Tibial nerve (tissue), 4 donors: ENCODE results near the gene ZNF280B. TPM values are rescaled to one million over a fixed set of nuclear protein-coding genes. Genes with fewer than 3 reads are reported as not detected.

ENCODE experiments used
- DNase-seq, 2 donors: peaks; one replicate each; pipeline ENCODE4 v3.0.0-alpha.2; 2019; ENCODE audit warnings: low spot score in 2 of 2
- H3K27ac ChIP-seq, 4 donors: fragments of 200-600 bp; sonication (generic) in 3 of 4; one replicate each; pipeline ENCODE4 v1.5.1; 2017 to 2019; ENCODE audit warnings: mild to moderate bottlenecking in 1 of 4
- H3K27me3 ChIP-seq, 2 donors: fragments of 200-600 bp; sonication (generic) in 1 of 2; one replicate each; pipeline versions ENCODE4 v1.5.1 to v1.6.0; 2017 to 2019
- H3K36me3 ChIP-seq, 3 donors: fragments of 200-600 bp; sonication (generic); one replicate each; pipeline ENCODE4 v1.5.1; 2018 to 2019
- H3K4me1 ChIP-seq, 4 donors: fragments of 200-600 bp; sonication (generic) in 3 of 4; one replicate each; pipeline ENCODE4 v1.5.1; 2017 to 2019
- H3K4me3 ChIP-seq, 4 donors: fragments of 200-600 bp; sonication (generic) in 3 of 4; one replicate each; pipeline ENCODE4 v1.5.1; 2017 to 2019; ENCODE audit warnings: mild to moderate bottlenecking in 1 of 4, moderate library complexity in 1 of 4
- H3K9me3 ChIP-seq, 4 donors: fragments of 200-600 bp; sonication (generic) in 3 of 4; one replicate each; pipeline ENCODE4 v1.5.1; 2017 to 2019
- CTCF ChIP-seq, 5 experiments: fragments of 200-600 bp in 3 of 5; fragments of 450-650 bp in 2 of 5; sonication (generic) in 3 of 5; IDR thresholded peaks; one replicate each; pipeline ENCODE4 v1.5.1; 2016 to 2019; ENCODE audit warnings: antibody characterized with exemption in 5 of 5, mild to moderate bottlenecking in 3 of 5, moderate library complexity in 2 of 5
- EP300 ChIP-seq, 2 donors: sonication (generic); formaldehyde crosslinking; IDR thresholded peaks; one replicate each; pipeline ENCODE4 v1.6.1; 2017; ENCODE audit warnings: antibody characterized with exemption in 2 of 2, mild to moderate bottlenecking in 1 of 2
- POLR2A ChIP-seq, 2 donors: fragments of 450-650 bp; IDR thresholded peaks; one replicate each; pipeline ENCODE4 v1.6.1; 2017; ENCODE audit warnings: antibody characterized with exemption in 2 of 2, mild to moderate bottlenecking in 2 of 2, moderate library complexity in 2 of 2
- WGBS, 2 donors: methylation state at CpG; one replicate each; pipeline ENCODE4 v1.1.5; 2018; 5-methylcytosine and 5-hydroxymethylcytosine counted together
- total RNA-seq, 4 donors: library from RNA; depleted of rRNA; stranded (reverse); fragments of >200 nt; gene quantifications; one replicate each; pipeline ENCODE4 v1.1.0, GENCODE V29; 2016

The ZNF280B gene
- total RNA-seq, 4 donors from 2014 or later, result under 0.01 to 0.44 (median 0.30) TPM; not detected in 1

GRCh38 chr22:22554587-22555284 is 46.2 kb upstream of the ZNF280B start:
- no peaks in the 10 kb centered on the region for H3K4me1 ChIP-seq
- no peak overlapping the region for H3K27ac ChIP-seq
- 75 to 87% methylated on average over 4 of the region's 4 CpGs for WGBS, 2 donors
- TF ChIP-seq EP300 (IDR thresholded peaks at IDR 0.05) (no peak), CTCF (IDR thresholded peaks at IDR 0.05) (no peak), POLR2A (IDR thresholded peaks at IDR 0.05) (no peak)
- H3K9me3 ChIP-seq, result no peaks in the 10 kb centered on the region
- no peak for DNase-seq
- H3K27me3 ChIP-seq, result no peaks in the 10 kb centered on the region
- H3K4me3 ChIP-seq, result no peak overlapping the region
- no peaks in the 10 kb centered on the region for H3K36me3 ChIP-seq

- H3K27ac ChIP-seq, result no peak overlapping the region
- TF ChIP-seq POLR2A (IDR thresholded peaks at IDR 0.05) (no peak), CTCF (IDR thresholded peaks at IDR 0.05) (no peak), EP300 (IDR thresholded peaks at IDR 0.05) (no peak)
- H3K9me3 ChIP-seq, result no peaks in the 10 kb centered on the region
- H3K27me3 ChIP-seq, result no peaks in the 10 kb centered on the region
- H3K4me1 ChIP-seq, result no peaks in the 10 kb centered on the region
- no peaks in the 10 kb centered on the region for H3K36me3 ChIP-seq
- no peak for DNase-seq
- H3K4me3 ChIP-seq, result no peak overlapping the region
- WGBS, 2 donors, result 37 to 40% methylated on average over 8 of the region's 8 CpGs
Measured at GRCh38 chr22:22553735-22554586, 45.4 kb upstream of the ZNF280B start.

GRCh38 chr22:22553141-22553540 is 44.6 kb upstream of the ZNF280B start:
- no peak overlapping the region for H3K27ac ChIP-seq
- no peaks in the 10 kb centered on the region for H3K36me3 ChIP-seq
- H3K4me1 ChIP-seq, result no peaks in the 10 kb centered on the region
- no peak for DNase-seq
- 88 to 91% methylated on average over 1 of the region's 1 CpG for WGBS, 2 donors
- H3K4me3 ChIP-seq, result no peak overlapping the region
- no peaks in the 10 kb centered on the region for H3K9me3 ChIP-seq
- no peaks in the 10 kb centered on the region for H3K27me3 ChIP-seq
- TF ChIP-seq CTCF (IDR thresholded peaks at IDR 0.05), result no peak
- no peak for TF ChIP-seq EP300 (IDR thresholded peaks at IDR 0.05)
- no peak for TF ChIP-seq POLR2A (IDR thresholded peaks at IDR 0.05)

GRCh38 chr22:22552630-22553029 is 44.1 kb upstream of the ZNF280B start:
- H3K36me3 ChIP-seq, result no peaks in the 10 kb centered on the region
- H3K27me3 ChIP-seq, result no peaks in the 10 kb centered on the region
- no peaks in the 10 kb centered on the region for H3K9me3 ChIP-seq
- TF ChIP-seq POLR2A (IDR thresholded peaks at IDR 0.05) (no peak), CTCF (IDR thresholded peaks at IDR 0.05) (no peak), EP300 (IDR thresholded peaks at IDR 0.05) (no peak)
- no peaks in the 10 kb centered on the region for H3K4me1 ChIP-seq
- DNase-seq, result no peak
- H3K4me3 ChIP-seq, result no peak overlapping the region
- H3K27ac ChIP-seq, result no peak overlapping the region
- WGBS, 2 donors, result 55 to 61% methylated on average over 4 of the region's 4 CpGs
